DMS79 (cell line): ENCODE data around the gene METTL15.
"Not testable (repeated sequence)": the region's sequence is repeated elsewhere in the genome, so short reads cannot be mapped to it uniquely, and the experiment has no call there.

Experiments used
- DNase-seq: peaks from one replicate; lab custom pipeline; 2025; lab: John Stamatoyannopoulos, UW

Gene METTL15

DNA sequence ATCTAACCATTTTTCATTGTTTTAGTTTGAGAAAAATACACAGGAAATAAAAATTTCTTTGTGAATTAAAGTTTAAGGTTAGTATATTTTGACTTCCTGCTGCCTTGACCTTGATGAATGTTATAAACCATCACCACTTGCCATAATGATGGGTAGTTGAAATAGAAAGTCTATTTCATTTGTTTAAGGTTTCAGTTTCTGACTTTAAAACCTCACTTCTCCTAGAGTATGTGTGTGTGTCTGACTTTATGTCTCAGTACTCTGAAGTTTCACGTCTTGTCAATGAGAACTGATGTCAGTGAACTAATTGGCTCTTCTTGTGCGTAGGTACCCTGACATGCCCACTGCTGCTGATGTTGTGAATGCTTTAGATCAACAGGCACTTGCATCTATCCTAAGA lies 188.2 kb downstream of the METTL15 start:
- no peak for DNase-seq

DNA sequence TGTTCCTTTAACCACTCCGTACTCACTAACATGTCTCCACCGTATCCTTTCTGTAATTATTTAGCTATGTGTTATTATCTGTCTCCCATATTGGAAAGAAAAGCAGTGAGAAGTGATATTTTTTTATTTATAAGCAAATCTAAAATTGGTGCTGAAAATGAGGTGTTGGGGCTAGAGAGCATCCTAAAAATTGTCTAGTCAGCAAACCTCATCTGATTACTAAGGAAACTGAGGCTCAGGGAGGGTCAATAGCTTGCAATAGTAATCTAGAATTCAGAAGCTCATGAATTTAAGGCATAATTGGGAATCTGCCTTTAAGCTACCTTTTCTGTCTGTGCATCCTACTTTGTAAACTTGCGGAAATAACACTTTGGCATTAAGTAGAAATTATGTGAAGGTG lies 190.0 kb downstream of the METTL15 start:
- no peak for DNase-seq

DNA sequence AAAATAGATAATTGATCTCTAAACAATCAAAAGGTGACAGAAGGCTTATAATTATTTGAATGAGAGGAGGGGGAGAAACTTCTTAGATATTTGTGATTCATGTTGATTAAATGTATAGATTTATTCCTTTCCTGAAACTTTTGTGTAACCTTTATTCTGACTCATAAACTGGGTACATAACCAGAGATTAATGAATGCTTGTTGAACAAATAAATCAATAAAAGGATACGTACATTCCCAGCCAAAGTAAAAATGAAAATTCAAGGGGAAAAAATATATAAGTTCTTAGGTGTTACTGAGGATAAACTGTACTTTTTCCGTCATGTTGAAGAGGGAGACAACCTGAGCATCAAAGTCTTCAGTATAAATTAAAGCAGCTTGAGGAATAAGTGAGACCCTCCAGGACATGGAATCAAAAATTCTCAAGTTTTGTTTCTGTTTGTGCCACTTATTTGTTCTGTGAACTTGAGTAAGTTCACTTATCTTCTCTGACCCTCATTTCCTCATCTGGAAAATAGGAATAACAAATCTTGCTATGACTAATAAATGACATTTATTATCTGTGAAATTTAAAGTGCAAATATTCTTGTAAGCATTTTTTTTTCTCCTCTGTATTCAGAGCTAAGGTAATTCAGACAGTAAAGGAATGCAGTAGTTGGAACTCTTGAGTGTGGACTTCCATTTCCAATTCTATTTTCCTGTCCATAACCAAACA lies 195.4 kb downstream of the METTL15 start:
- no peak for DNase-seq

- no peak for DNase-seq
Observed at GRCh38 chr11:28315440-28315839, 207.3 kb downstream of the METTL15 start.

- no peak for DNase-seq
Observed at GRCh38 chr11:28318871-28319270, 210.7 kb downstream of the METTL15 start.

DNA sequence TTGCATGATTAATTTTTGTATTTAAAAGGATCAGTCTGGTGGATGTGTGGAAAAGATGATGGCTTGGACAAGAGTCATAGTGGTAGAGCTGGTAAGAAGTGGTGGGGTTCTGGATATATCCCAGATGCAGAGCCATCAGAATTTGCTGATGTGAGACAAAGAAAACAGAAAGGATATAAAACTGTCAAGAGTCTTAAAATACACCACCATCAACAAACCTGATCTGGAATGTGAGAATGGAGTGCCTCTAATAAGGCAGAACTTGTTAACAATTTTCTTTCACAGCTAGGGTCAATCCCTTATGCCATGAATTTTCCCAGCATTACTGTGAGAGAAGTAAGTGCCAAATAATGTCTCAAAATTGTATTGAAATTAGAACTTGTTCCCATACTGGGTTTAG lies 215.4 kb downstream of the METTL15 start:
- no peak for DNase-seq

GRCh38 chr11:28332393-28332792 lies 224.2 kb downstream of the METTL15 start:
- not testable (repeated sequence) for DNase-seq

GRCh38 chr11:28337701-28338100 lies 229.5 kb downstream of the METTL15 start:
- no peak for DNase-seq

GRCh38 chr11:28338371-28338770 lies 230.2 kb downstream of the METTL15 start:
- no peak for DNase-seq

GRCh38 chr11:28339488-28339887 lies 231.3 kb downstream of the METTL15 start:
- no peak for DNase-seq

DNA sequence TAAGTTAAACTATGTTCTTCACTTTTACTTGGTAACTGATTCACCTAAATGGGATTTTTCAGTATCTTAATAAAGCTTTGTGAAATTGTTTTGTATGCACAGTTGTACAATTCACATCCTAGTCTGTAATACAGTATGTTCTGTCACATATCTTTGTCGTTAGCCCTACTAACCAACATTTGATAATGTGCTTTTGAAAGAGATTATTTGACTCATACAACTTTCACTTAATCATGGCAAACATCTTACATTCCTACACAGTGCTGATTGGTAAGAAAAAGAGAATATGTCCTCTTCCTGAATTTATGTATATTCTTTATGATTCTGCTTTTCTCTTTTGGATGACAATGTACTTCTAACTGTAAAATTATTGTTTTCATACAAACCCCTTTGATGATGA lies 234.5 kb downstream of the METTL15 start:
- no peak for DNase-seq

- DNase-seq, result no peak
Observed at GRCh38 chr11:28343304-28344233, 235.4 kb downstream of the METTL15 start.

DNA sequence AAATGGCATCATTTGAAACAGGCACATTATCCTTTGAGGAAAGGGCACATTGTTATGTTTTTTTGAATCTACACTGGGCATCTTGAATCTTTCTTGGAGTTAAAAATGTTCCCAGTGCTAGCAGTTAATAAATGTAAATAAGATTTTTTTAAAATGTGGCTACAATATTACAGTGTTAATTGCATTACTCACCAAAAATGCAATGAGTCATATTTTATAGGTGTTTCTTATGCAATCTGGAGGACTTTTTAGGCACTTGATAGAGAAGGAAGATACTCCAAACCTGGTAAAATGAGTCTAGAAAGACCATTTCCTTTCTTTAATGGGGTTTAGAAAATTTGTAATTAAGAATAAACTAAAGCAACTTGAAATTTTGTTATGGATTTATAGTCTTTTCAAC lies 238.0 kb downstream of the METTL15 start:
- DNase-seq, result no peak

GRCh38 chr11:28346721-28347120 lies 238.5 kb downstream of the METTL15 start:
- DNase-seq, result no peak

- no peak for DNase-seq
Observed at GRCh38 chr11:28347371-28347770, 239.2 kb downstream of the METTL15 start.

- no peak for DNase-seq
Observed at GRCh38 chr11:28350216-28350615, 242.0 kb downstream of the METTL15 start.

DNA sequence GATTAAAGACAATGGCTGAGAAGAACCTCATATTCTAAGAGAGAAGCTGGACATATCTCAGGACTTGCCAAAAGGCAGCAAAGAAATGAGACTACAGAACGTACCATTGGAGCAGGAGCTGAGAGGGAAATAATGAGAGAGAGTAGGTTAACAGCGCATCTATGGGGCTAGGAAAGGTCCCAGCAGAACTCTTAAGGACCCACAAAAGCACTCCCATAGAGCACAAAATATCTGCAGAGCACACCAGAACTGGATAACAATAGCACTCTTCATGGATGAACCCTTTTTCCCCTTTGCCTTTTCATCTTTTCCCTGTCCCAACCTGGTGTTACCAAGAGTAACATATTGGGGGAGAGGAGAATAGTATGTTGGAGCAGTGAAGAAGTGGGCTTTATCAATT lies 245.8 kb downstream of the METTL15 start:
- no peak for DNase-seq

- DNase-seq, result no peak
Observed at GRCh38 chr11:28366549-28367346, 258.6 kb downstream of the METTL15 start.

DNA sequence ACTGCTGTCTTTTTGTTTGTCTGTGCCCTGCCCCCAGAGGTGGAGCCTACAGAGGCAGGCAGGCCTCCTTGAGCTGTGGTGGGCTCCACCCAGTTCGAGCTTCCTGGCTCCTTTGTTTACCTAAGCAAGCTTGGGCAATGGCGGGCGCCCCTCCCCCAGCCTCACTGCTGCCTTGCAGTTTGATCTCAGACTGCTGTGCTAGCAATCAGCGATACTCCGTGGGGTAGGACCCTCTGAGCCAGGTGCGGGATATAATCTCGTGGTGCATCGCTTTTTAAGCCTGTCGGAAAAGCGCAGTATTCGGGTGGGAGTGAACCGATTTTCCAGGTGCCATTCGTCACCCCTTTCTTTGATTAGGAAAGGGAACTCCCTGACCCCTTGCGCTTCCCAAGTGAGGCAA lies 269.9 kb downstream of the METTL15 start:
- DNase-seq, result not testable (repeated sequence)
